ENCODE data around the gene LRIG1. TPM values are rescaled to one million over a fixed set of nuclear protein-coding genes. Genes with fewer than 3 reads are reported as not detected.
A peak's percentile ranks its signal among the peaks of the same experiment; 100 is the strongest.

LRIG1 gene
- total RNA-seq, 2 experiments from 2014 or later = 14.7 to 17.1 TPM

DNA sequence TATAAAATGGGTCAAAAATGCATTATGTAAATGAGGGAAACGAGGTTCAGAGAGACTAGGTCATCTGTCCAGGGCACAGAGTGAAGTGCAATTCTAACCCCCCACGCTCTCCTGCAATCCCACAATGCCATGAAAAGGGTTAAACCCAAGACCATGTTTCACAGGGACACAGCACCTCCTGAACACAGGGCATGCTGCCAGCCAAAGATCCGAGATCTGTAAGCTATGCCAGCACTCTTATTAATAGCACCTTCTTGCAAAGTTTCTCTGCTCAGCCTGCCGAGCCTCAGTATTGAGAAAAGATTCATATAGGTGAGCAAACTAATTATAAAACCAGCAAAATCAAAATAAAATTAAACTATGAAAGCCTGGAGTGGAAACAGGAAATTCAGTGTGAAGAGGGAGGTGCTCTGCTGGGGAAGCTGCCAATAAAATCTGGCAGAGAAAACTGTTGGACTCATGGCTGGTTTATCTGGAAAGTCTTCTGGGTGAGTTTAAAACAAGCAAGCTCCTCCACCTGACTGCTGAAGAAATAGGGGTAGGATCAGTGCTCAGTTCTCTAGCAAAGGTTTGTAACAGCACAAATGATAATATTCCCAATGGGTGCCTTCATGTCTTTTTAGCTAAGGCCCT is 50.3 kb downstream of the LRIG1 start:
- no peak for DNase-seq
- H3K36me3 Mint-ChIP-seq (ENCODE audit: low read depth) = peaks cover 5% of the 10 kb centered on the region
- no peaks in the 10 kb centered on the region for H3K4me1 Mint-ChIP-seq (ENCODE audit: low read depth)
- H3K27ac Mint-ChIP-seq = no peak overlapping the region
- CTCF ChIA-PET = interaction anchor here (1.0 kb wide), 2 partner anchors 30 to 40 kb away, joined by 3 read pairs; no protein-coding TSS in a partner anchor
- POLR2A ChIA-PET = no interaction called here
- H3K4me3 Mint-ChIP-seq = no peak overlapping the region
- H3K9me3 Mint-ChIP-seq (ENCODE audit: insufficient read depth) = no peaks in the 10 kb centered on the region
- no peaks in the 10 kb centered on the region for H3K27me3 Mint-ChIP-seq (ENCODE audit: low read depth)
- ATAC-seq = no peak

DNA sequence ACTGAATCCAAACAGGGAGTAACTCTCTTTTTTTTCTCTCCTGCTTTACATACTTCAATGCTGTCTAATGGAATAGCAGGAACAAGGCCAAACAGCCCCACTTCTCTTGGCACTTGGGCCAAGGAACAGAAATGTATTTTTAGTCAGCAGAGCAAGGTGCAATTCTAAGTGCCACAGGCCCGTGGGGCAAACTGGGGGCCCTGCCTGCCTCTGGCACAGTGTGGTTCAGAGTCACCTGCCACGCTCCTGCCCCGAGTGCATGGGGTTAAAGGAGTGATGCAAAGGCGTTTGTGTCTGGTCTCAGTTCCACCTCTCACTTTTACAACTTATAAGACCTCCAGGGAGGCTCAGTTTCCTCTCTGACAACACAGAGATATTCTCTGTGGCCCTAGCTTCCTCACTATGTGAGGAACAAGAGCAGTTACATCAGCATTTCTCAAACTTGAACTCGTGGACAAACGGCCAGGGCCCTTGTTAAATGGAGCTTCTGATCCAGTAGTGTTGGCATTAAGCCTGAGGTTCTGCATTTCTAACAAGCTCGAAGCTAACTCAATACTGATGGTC is 51.3 kb downstream of the LRIG1 start:
- DNase-seq (no peak), ATAC-seq (no peak)
- H3K4me1 Mint-ChIP-seq (ENCODE audit: low read depth) = no peaks in the 10 kb centered on the region
- CTCF ChIA-PET = no interaction called here
- no peaks in the 10 kb centered on the region for H3K9me3 Mint-ChIP-seq (ENCODE audit: insufficient read depth)
- H3K27ac Mint-ChIP-seq = no peak overlapping the region
- POLR2A ChIA-PET = no interaction called here
- H3K27me3 Mint-ChIP-seq (ENCODE audit: low read depth) = no peaks in the 10 kb centered on the region
- H3K4me3 Mint-ChIP-seq = no peak overlapping the region
- H3K36me3 Mint-ChIP-seq (ENCODE audit: low read depth) = peaks cover 5% of the 10 kb centered on the region

- POLR2A ChIA-PET = interaction anchor here (0.6 to 1.1 kb wide), 2 partner anchors 395 to 768 kb away, joined by 3 to 4 read pairs; no protein-coding TSS in a partner anchor
Measured at GRCh38 chr3:66444146-66444644, 56.6 kb downstream of the LRIG1 start.

GRCh38 chr3:66443118-66443803 is 57.6 kb downstream of the LRIG1 start:
- DNase-seq (no peak), ATAC-seq (no peak)
- H3K27ac Mint-ChIP-seq = no peak overlapping the region
- H3K9me3 Mint-ChIP-seq (ENCODE audit: insufficient read depth) = no peaks in the 10 kb centered on the region
- H3K4me1 Mint-ChIP-seq (ENCODE audit: low read depth) = peaks cover 20% of the 10 kb centered on the region
- no peak overlapping the region for H3K4me3 Mint-ChIP-seq
- POLR2A ChIA-PET = no interaction called here
- peaks cover 2% of the 10 kb centered on the region for H3K36me3 Mint-ChIP-seq (ENCODE audit: low read depth)
- CTCF ChIA-PET = no interaction called here
- H3K27me3 Mint-ChIP-seq (ENCODE audit: low read depth) = no peaks in the 10 kb centered on the region

More at GRCh38 chr3:66444146-66444644, 56.6 kb downstream of the LRIG1 start:
- ATAC-seq = no peak
- H3K9me3 Mint-ChIP-seq (ENCODE audit: insufficient read depth) = no peaks in the 10 kb centered on the region
- DNase-seq = no peak
- H3K36me3 Mint-ChIP-seq (ENCODE audit: low read depth) = peaks cover 2% of the 10 kb centered on the region
- H3K4me3 Mint-ChIP-seq = no peak overlapping the region
- CTCF ChIA-PET = no interaction called here
- H3K4me1 Mint-ChIP-seq (ENCODE audit: low read depth) = peaks cover 20% of the 10 kb centered on the region
- H3K27me3 Mint-ChIP-seq (ENCODE audit: low read depth) = no peaks in the 10 kb centered on the region
- no peak overlapping the region for H3K27ac Mint-ChIP-seq

DNA sequence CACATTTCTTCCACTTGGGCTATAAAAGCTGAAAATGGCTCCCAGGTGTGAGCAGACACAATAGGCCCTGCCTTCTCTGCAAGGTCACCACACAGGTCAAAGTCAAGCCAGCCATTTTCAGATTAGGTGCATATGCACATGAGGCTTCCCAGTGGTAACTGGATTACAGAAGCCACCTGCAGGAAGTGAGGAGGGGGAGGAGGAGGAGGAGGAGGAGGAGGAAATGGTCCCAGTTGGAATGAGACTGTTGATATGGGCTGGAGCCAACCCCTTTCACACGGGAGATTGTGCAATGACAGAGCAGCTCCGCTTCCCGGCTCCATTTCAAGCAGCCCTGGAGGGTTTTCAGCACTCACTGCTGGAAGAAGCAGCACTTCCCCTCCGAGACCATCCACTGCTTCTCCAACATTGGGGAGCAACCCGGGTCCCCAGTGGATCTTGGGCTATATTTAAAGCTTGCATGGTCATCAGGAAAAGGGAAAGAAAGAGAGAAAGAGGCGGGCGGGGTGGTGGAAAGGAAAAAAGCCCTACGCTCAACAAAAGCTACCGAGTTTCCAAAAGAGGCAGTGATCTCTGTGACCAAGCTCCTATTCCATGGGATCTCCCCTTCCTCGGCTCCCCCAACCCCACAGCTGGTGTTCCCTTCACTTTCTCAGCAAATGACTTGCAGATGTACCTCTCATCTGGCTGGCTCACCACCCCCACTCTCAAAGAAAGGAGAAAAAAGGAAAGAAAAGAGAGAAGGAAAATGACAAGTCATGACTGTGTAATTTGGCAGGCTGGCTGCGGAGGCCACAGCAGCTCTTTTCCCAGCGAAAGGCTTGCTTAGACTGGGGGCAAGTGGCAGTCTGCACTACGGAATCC is 58.3 kb downstream of the LRIG1 start:
- peaks cover 20% of the 10 kb centered on the region for H3K4me1 Mint-ChIP-seq (ENCODE audit: low read depth)
- peaks cover 2% of the 10 kb centered on the region for H3K36me3 Mint-ChIP-seq (ENCODE audit: low read depth)
- ChIA-PET CTCF (interaction anchor here (0.7 to 1.2 kb wide), 2 partner anchors 133 to 148 kb away, joined by 3 read pairs; no protein-coding TSS in a partner anchor), POLR2A (no interaction called here)
- no peaks in the 10 kb centered on the region for H3K27me3 Mint-ChIP-seq (ENCODE audit: low read depth)
- H3K4me3 Mint-ChIP-seq = no peak overlapping the region
- H3K27ac Mint-ChIP-seq = no peak overlapping the region
- ATAC-seq = no peak
- H3K9me3 Mint-ChIP-seq (ENCODE audit: insufficient read depth) = no peaks in the 10 kb centered on the region
- DNase-seq = no peak

GRCh38 chr3:66441692-66442091 is 59.1 kb downstream of the LRIG1 start:
- no peak for ATAC-seq
- H3K27me3 Mint-ChIP-seq (ENCODE audit: low read depth) = no peaks in the 10 kb centered on the region
- ChIA-PET POLR2A (interaction anchor here (0.7 kb wide), 1 partner anchor 132 kb away, joined by 3 read pairs; no protein-coding TSS in a partner anchor), CTCF (interaction anchor here (1.2 kb wide), 1 partner anchor 134 kb away, joined by 3 read pairs; no protein-coding TSS in a partner anchor)
- no peak overlapping the region for H3K4me3 Mint-ChIP-seq
- no peaks in the 10 kb centered on the region for H3K9me3 Mint-ChIP-seq (ENCODE audit: insufficient read depth)
- no peak overlapping the region for H3K27ac Mint-ChIP-seq
- peaks cover 2% of the 10 kb centered on the region for H3K36me3 Mint-ChIP-seq (ENCODE audit: low read depth)
- H3K4me1 Mint-ChIP-seq (ENCODE audit: low read depth) = peaks cover 20% of the 10 kb centered on the region
- no peak for DNase-seq

DNA sequence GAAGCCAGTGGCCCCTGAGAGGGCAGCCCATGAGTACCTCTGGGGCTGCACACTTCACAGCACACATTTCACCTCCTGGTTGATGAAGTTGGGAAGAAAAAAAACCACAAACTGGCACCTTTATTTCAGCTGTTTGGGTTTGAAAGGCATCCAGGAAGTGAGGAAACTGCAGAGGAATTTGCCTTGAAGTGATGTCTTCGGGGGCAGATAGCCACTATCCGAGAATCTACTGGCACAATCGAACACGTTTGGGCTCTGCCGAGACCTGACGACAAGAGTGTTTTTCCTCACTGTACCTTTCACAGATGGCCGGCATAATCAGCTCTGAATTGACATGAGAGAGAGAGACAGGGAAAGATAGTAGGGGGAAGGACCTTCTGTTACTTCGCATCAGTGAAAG is 59.7 kb downstream of the LRIG1 start:
- no peaks in the 10 kb centered on the region for H3K27me3 Mint-ChIP-seq (ENCODE audit: low read depth)
- no peak for ATAC-seq
- POLR2A ChIA-PET = interaction anchor here (0.7 kb wide), 1 partner anchor 131 kb away, joined by 3 read pairs; no protein-coding TSS in a partner anchor
- H3K9me3 Mint-ChIP-seq (ENCODE audit: insufficient read depth) = no peaks in the 10 kb centered on the region
- H3K4me1 Mint-ChIP-seq (ENCODE audit: low read depth) = peaks cover 20% of the 10 kb centered on the region
- no peak overlapping the region for H3K4me3 Mint-ChIP-seq
- no peak overlapping the region for H3K27ac Mint-ChIP-seq
- DNase-seq = no peak
- CTCF ChIA-PET = no interaction called here
- peaks cover 2% of the 10 kb centered on the region for H3K36me3 Mint-ChIP-seq (ENCODE audit: low read depth)

DNA sequence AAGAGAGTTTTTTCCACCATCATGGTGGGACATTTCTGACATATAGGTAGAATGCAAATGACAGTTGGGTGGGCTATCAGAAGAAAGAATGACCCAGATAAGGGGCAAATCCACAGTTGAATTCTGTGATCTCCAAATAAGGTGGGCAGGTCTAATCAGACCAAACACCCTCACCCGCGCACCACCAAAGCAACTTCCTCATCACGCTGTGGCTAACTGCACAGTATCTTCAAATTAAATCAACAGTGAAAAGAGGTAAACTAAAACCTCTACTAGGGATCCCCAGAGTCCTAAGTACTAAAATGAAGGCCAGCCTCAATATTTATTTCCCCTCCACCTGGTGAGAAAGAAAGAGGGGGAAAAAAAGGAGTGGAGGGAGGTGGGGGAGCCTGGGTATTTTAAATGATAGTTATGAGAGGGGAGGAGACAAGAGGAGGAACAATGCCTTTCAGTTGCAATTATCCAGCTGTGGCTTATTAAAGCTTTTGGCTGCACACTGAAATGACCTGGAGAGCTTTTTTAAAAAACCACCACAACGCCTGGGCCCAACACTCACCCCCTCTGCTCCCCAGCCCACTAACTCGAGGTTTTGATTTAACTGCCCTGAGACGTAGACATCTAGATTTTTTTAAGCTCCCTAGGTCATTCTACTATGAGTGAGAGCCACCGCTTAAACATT is 61.0 kb downstream of the LRIG1 start:
- H3K4me3 Mint-ChIP-seq = no peak overlapping the region
- ChIA-PET POLR2A (interaction anchor here (1.0 kb wide), 1 partner anchor 44 kb away, joined by 3 read pairs; no protein-coding TSS in a partner anchor), CTCF (interaction anchor here (1.0 kb wide), 1 partner anchor 29 kb away, joined by 4 read pairs; no protein-coding TSS in a partner anchor)
- peak overlapping the region; percentile 42 for H3K27ac Mint-ChIP-seq
- H3K36me3 Mint-ChIP-seq (ENCODE audit: low read depth) = peaks cover 2% of the 10 kb centered on the region
- ATAC-seq (no peak), DNase-seq (no peak)
- no peaks in the 10 kb centered on the region for H3K9me3 Mint-ChIP-seq (ENCODE audit: insufficient read depth)
- H3K27me3 Mint-ChIP-seq (ENCODE audit: low read depth) = no peaks in the 10 kb centered on the region
- H3K4me1 Mint-ChIP-seq (ENCODE audit: low read depth) = peaks cover 20% of the 10 kb centered on the region

GRCh38 chr3:66438046-66438445 is 62.8 kb downstream of the LRIG1 start:
- Mint-ChIP-seq H3K27ac (no peak overlapping the region), H3K9me3 (ENCODE audit: insufficient read depth) (no peaks in the 10 kb centered on the region), H3K36me3 (ENCODE audit: low read depth) (peaks cover 4% of the 10 kb centered on the region), H3K4me1 (ENCODE audit: low read depth) (peaks cover 30% of the 10 kb centered on the region), H3K27me3 (ENCODE audit: low read depth) (no peaks in the 10 kb centered on the region), H3K4me3 (no peak overlapping the region)
- ATAC-seq (no peak), DNase-seq (no peak)
- ChIA-PET CTCF (no interaction called here), POLR2A (no interaction called here)

- Mint-ChIP-seq H3K27ac (no peak overlapping the region), H3K4me1 (ENCODE audit: low read depth) (peaks cover 32% of the 10 kb centered on the region), H3K9me3 (ENCODE audit: insufficient read depth) (no peaks in the 10 kb centered on the region), H3K36me3 (ENCODE audit: low read depth) (peaks cover 4% of the 10 kb centered on the region), H3K27me3 (ENCODE audit: low read depth) (no peaks in the 10 kb centered on the region), H3K4me3 (no peak overlapping the region)
- ChIA-PET POLR2A (no interaction called here), CTCF (interaction anchor here (1.5 kb wide), 1 partner anchor 30 kb away, joined by 3 read pairs; no protein-coding TSS in a partner anchor)
- ATAC-seq (no peak), DNase-seq (no peak)
Measured at GRCh38 chr3:66437341-66437929, 63.4 kb downstream of the LRIG1 start.
